Tibial artery (tissue), 4 donors: Measurements from ENCODE around the gene AK2.

Source experiments
- DNase-seq, 2 donors: peaks; one replicate each; pipeline ENCODE4 v3.0.0-alpha.2; 2019
- H3K27ac ChIP-seq, 2 donors: fragments of 200-600 bp; sonication (generic) in 1 of 2; 1 replicate in 1 of 2; 2 replicates in 1 of 2; pipeline ENCODE4 v1.5.1; 2018 to 2019; ENCODE audit warnings: mild to moderate bottlenecking in 1 of 2
- H3K27me3 ChIP-seq, 2 donors: fragments of 200-600 bp; sonication (generic) in 1 of 2; one replicate each; pipeline versions ENCODE4 v1.5.1 to v1.6.0; 2016 to 2019
- H3K36me3 ChIP-seq, 3 donors: fragments of 200-600 bp; sonication (generic) in 2 of 3; one replicate each; pipeline ENCODE4 v1.5.1; 2016 to 2019; ENCODE audit warnings: mild to moderate bottlenecking in 2 of 3
- H3K4me1 ChIP-seq, 4 donors: fragments of 200-600 bp; sonication (generic) in 2 of 4; 1 replicate in 3 of 4; 2 replicates in 1 of 4; pipeline ENCODE4 v1.5.1; 2016 to 2019
- H3K4me3 ChIP-seq, 2 donors: fragments of 200-600 bp; sonication (generic) in 1 of 2; 1 replicate in 1 of 2; 2 replicates in 1 of 2; pipeline ENCODE4 v1.5.1; 2018 to 2019; ENCODE audit warnings: mild to moderate bottlenecking in 2 of 2
- H3K9me3 ChIP-seq, 3 donors: fragments of 200-600 bp; sonication (generic) in 1 of 3; one replicate each; pipeline ENCODE4 v1.5.1; 2016 to 2019
- intact Hi-C: fragments of 100-400 bp; cut with DNase I; formaldehyde crosslinking; loops from one replicate; pipeline ENCODE4 v1.15.0; 2023; ENCODE audit warnings: low total_unique reads
- TF ChIP-seq, protein P1 (sequence below), 2 experiments: fragments of 200-600 bp in 1 of 2; fragments of 450-650 bp in 1 of 2; IDR thresholded peaks; one replicate each; pipeline ENCODE4 v1.5.1; 2017 to 2019; ENCODE audit warnings: antibody characterized with exemption in 2 of 2, mild to moderate bottlenecking in 1 of 2, moderate library complexity in 1 of 2

Gene AK2

GRCh38 chr1:32988665-32989064 is 48.0 kb downstream of the AK2 start:
- TF ChIP-seq, protein P1, sequence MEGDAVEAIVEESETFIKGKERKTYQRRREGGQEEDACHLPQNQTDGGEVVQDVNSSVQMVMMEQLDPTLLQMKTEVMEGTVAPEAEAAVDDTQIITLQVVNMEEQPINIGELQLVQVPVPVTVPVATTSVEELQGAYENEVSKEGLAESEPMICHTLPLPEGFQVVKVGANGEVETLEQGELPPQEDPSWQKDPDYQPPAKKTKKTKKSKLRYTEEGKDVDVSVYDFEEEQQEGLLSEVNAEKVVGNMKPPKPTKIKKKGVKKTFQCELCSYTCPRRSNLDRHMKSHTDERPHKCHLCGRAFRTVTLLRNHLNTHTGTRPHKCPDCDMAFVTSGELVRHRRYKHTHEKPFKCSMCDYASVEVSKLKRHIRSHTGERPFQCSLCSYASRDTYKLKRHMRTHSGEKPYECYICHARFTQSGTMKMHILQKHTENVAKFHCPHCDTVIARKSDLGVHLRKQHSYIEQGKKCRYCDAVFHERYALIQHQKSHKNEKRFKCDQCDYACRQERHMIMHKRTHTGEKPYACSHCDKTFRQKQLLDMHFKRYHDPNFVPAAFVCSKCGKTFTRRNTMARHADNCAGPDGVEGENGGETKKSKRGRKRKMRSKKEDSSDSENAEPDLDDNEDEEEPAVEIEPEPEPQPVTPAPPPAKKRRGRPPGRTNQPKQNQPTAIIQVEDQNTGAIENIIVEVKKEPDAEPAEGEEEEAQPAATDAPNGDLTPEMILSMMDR (IDR thresholded peaks at IDR 0.05), result no peak
- H3K4me3 ChIP-seq, result no peak overlapping the region

GRCh38 chr1:32985226-32985625 is 51.5 kb downstream of the AK2 start:
- H3K27me3 ChIP-seq, result no peaks in the 10 kb centered on the region
- H3K4me3 ChIP-seq, result no peak overlapping the region
- H3K9me3 ChIP-seq, result no peaks in the 10 kb centered on the region
- TF ChIP-seq, protein P1 (IDR thresholded peaks at IDR 0.05), result no peak
- no peaks in the 10 kb centered on the region for H3K36me3 ChIP-seq
- intact Hi-C loops, result no loop called here
- peaks cover 0 to 32% (median 20%) of the 10 kb centered on the region in 4 donors for H3K4me1 ChIP-seq
- peak in 1 of 2 donors; percentile 6 for DNase-seq
- H3K27ac ChIP-seq, result no peak overlapping the region

More at GRCh38 chr1:32988665-32989064, 48.0 kb downstream of the AK2 start:
- Histone ChIP-seq H3K36me3 (no peaks in the 10 kb centered on the region), H3K4me1 (peaks cover 0 to 56% (median 35%) of the 10 kb centered on the region in 4 donors), H3K9me3 (no peaks in the 10 kb centered on the region), H3K27me3 (no peaks in the 10 kb centered on the region), H3K27ac (peak overlapping the region; percentile 69 to 82)
- DNase-seq, result peak; percentile 27 to 76
- intact Hi-C loops, result no loop called here

DNA sequence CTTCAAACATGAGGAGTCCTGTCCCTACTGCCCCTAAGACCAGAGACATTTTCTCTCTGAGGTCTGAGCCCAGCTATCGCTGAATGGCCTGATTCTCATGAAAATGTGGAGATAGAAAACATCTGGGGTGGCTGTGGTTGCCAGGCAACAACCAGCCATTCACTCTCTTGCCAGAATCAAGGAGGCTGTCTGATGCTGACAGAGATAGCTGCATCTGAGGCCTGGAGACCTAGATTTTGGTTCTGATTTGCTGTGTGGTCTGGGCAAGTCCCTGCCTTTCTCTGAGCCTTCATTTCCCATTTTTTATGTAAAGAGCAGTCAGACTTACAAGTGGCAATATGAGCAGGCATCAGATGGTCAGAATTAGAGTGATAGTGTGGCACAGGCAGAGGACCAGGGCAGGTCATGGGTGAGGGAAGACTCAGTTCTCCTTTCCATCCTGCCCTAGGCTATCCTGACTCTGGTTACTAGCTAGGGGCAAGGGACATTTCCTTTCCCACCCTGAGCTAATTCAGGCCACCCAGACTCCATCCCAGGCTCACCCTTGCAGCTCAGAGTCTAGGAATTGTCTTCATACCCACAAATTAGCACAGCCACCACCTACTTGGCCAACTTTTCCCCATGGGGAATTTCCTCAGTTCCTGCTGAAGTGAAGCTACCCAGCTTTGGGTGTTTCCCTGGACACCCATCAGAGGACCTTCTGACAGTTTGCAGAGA is 52.1 kb downstream of the AK2 start:
- H3K36me3 ChIP-seq, result no peaks in the 10 kb centered on the region
- intact Hi-C loops, result no loop called here
- H3K27me3 ChIP-seq, result no peaks in the 10 kb centered on the region
- H3K9me3 ChIP-seq, result no peaks in the 10 kb centered on the region
- no peak overlapping the region for H3K27ac ChIP-seq
- TF ChIP-seq, protein P1 (IDR thresholded peaks at IDR 0.05), result no peak
- no peak for DNase-seq
- H3K4me1 ChIP-seq, result peaks cover 0 to 26% (median 16%) of the 10 kb centered on the region in 4 donors
- H3K4me3 ChIP-seq, result no peak overlapping the region

DNA sequence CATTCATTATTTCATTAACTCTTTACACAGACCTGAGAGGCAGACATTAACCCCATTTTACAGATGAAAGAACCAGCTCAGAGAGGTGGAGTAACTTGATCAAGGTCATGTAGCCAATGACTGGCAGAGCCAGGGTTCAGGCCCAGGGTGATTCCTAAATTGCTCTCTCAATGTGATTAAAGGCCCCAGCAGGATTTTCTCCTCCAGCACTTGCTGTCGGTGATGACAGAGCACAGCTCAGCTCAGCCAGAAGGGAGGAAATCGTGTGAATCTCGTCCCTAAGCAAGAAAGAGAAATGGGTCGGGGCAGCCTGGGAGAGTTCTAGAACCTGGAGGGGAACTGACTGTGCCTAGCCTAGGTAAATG is 52.6 kb downstream of the AK2 start:
- Histone ChIP-seq H3K4me3 (no peak overlapping the region), H3K9me3 (no peaks in the 10 kb centered on the region), H3K36me3 (no peaks in the 10 kb centered on the region), H3K27ac (no peak overlapping the region), H3K27me3 (no peaks in the 10 kb centered on the region), H3K4me1 (peaks cover 0 to 21% (median 12%) of the 10 kb centered on the region in 4 donors)
- intact Hi-C loops, result no loop called here
- DNase-seq, result no peak
- TF ChIP-seq, protein P1 (IDR thresholded peaks at IDR 0.05), result no peak

DNA sequence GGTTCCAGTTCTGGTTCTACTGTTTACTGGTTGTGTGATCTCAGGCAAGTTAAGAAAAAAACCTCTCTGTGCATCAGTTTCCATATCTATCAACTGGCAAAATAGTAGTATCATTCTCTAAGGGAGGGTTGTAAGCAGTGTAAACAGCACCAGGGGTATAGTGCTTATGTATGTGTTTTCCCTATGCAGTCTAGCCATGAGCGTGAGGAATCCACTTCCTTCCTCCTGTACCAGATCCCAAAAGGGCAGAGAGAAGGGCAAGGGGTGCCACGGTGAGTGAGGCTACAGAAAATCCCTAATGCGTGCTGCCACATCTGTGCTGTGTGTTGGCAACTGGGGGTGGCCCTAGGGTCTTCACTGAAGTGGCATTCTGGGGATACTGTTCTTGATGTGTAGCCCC is 53.7 kb downstream of the AK2 start:
- no peak for DNase-seq
- Histone ChIP-seq H3K36me3 (no peaks in the 10 kb centered on the region), H3K27me3 (no peaks in the 10 kb centered on the region), H3K4me3 (no peak overlapping the region), H3K4me1 (peaks cover 0 to 10% (median 2%) of the 10 kb centered on the region in 4 donors), H3K27ac (no peak overlapping the region), H3K9me3 (no peaks in the 10 kb centered on the region)
- TF ChIP-seq, protein P1 (IDR thresholded peaks at IDR 0.05), result no peak
- intact Hi-C loops, result no loop called here
